Measurements from ENCODE around the gene VAV2.

The VAV2 gene

DNA sequence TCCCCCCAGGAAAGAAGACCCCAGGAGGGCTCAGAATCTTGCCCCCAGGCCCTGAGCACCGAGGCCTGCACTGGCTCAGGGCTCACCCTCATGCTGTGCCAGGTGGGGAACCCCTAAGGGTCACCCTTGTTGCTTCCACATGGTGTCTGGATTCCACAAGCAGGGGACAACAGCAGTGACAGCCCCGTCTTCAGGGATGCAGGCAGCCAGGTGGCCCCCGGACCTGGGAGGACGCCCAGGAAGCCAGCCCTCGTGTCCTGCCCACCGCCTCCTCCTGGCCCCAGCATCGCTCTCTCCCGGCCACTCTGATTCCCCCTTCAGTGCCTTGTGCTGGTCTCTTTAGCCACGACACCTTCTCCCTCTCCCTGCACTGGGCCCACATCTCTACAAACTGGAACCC is 194.0 kb downstream of the VAV2 start:
- TF ChIP-seq, protein P1, sequence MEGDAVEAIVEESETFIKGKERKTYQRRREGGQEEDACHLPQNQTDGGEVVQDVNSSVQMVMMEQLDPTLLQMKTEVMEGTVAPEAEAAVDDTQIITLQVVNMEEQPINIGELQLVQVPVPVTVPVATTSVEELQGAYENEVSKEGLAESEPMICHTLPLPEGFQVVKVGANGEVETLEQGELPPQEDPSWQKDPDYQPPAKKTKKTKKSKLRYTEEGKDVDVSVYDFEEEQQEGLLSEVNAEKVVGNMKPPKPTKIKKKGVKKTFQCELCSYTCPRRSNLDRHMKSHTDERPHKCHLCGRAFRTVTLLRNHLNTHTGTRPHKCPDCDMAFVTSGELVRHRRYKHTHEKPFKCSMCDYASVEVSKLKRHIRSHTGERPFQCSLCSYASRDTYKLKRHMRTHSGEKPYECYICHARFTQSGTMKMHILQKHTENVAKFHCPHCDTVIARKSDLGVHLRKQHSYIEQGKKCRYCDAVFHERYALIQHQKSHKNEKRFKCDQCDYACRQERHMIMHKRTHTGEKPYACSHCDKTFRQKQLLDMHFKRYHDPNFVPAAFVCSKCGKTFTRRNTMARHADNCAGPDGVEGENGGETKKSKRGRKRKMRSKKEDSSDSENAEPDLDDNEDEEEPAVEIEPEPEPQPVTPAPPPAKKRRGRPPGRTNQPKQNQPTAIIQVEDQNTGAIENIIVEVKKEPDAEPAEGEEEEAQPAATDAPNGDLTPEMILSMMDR (IDR thresholded peaks at IDR 0.05; ENCODE audit: low read depth, low read length, missing control alignments) = no peak
- no peak for DNase-seq (ENCODE audit: low read depth)
- no peak overlapping the region for H3K4me3 ChIP-seq (ENCODE audit: low read depth, low read length)
- in situ Hi-C loops (cut with HindIII; ENCODE audit: low sequenced_read_pairs) = no loop called here

DNA sequence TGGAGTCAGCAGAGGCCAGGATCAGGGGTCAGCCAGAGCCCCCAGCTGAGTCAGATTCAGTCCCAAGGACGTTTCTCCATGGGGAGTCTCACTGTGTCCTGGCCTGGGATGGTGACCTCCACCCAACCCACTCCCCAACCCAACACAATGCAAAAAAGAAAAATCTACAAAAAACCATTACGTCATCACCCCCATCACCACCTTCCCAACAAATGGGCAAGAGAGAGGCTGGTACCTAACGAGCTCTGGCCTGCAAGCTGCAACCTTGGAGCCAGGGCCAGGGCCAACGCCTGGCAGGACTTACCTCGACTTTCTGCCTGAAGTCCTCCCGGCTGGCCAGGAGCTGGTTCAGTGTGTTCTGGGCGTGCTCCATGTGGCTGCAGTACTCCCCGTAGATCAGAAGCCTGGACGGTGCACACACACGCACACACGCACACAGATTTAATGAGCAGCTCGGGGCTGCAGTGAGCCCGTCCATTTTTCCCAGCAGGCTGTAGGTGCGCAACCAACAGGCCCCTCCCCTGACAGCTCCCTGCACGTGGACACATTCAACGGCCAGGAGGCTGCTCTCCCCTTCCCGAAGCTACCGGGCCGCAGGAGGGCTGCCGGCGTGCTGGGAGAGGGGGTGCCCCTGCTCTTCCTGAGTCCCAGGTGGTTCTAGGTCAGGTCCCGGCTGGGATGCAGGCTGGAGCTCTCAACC is 194.6 kb downstream of the VAV2 start:
- no peak overlapping the region for H3K4me3 ChIP-seq (ENCODE audit: low read depth, low read length)
- TF ChIP-seq, protein P1 (IDR thresholded peaks at IDR 0.05; ENCODE audit: low read depth, low read length, missing control alignments) = no peak
- DNase-seq (ENCODE audit: low read depth) = no peak
- in situ Hi-C loops (cut with HindIII; ENCODE audit: low sequenced_read_pairs) = no loop called here

DNA sequence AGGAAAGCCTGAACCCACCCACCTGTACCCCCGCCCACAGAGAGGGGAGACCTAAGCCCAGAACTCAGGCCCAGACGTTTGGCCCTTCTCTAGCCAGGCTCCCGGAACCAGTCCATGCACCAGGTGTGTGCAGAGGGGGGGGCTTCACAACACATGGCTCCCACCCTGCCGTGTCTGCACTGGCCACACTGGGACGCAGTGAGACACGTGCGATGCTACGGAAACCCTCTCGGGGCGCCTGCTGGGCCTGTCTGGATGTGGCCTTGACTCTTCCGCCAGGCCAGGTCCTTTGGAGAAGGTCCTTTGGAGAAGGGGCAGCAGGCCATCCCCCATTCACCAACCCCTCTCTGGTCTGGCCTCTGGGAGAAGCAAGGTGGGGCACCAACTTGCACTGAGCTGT is 195.6 kb downstream of the VAV2 start:
- in situ Hi-C loops (cut with HindIII; ENCODE audit: low sequenced_read_pairs) = no loop called here
- TF ChIP-seq, protein P1 (IDR thresholded peaks at IDR 0.05; ENCODE audit: low read depth, low read length, missing control alignments) = no peak
- no peak for DNase-seq (ENCODE audit: low read depth)
- no peak overlapping the region for H3K4me3 ChIP-seq (ENCODE audit: low read depth, low read length)

DNA sequence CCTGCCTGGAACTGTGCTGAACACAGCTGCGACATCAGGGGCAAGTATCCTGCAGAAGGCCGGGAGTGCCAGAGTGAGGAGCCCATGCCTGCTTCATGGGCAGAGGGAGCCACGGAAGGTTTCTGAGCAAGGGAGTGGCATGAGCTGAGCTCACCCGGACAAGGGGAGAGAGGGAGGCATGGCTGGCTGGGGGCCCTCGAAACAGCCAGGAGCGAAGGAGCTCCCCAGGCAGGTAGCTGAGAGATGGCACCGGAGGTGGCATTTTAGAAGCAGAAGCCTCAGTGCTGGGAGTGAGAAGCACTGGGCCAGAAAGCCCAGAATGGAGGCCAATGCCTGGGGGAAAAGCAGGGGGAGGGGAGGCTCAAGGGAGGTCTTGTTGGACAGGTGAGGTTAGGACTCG is 197.1 kb downstream of the VAV2 start:
- in situ Hi-C loops (cut with HindIII; ENCODE audit: low sequenced_read_pairs) = no loop called here
- no peak overlapping the region for H3K4me3 ChIP-seq (ENCODE audit: low read depth, low read length)
- TF ChIP-seq, protein P1 (IDR thresholded peaks at IDR 0.05; ENCODE audit: low read depth, low read length, missing control alignments) = no peak
- DNase-seq (ENCODE audit: low read depth) = no peak

DNA sequence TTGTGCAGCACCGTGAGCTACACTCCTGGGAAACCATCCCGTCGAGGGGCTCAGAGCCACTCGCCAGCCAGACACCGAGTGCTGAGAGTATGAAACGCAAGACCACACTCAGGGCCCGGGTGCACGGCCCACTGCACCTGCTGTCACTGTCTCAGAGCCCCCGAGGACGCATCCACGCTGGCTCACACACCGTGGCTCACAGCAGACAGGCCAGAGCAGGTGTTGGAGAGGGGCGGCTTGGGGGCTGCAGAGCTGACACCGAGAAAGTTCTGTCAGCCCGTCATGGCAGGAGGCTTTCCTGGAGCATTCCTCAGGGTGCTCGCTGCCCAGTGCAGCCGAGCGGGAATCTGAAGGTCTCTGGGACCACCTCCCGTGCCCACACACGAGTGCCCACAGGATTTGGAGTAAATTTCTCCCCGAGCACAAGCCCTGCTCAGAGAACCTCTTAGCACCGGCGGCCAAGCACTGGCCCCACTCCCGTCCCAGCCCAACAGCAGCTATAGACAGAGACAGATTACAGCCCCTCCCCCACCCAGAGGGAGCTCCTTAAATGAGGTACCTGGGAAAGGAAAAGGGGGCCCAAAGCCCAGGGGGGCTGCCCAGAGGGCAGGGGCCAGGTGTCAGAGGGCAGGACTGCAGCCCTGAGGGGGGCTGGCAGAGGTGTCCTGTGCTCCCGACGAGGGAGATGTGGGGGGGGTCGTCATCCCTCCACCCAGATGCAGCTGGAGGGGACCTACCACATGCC is 197.9 kb downstream of the VAV2 start:
- DNase-seq (ENCODE audit: low read depth) = no peak
- H3K4me3 ChIP-seq (ENCODE audit: low read depth, low read length) = no peak overlapping the region
- TF ChIP-seq, protein P1 (IDR thresholded peaks at IDR 0.05; ENCODE audit: low read depth, low read length, missing control alignments) = no peak
- in situ Hi-C loops (cut with HindIII; ENCODE audit: low sequenced_read_pairs) = no loop called here

DNA sequence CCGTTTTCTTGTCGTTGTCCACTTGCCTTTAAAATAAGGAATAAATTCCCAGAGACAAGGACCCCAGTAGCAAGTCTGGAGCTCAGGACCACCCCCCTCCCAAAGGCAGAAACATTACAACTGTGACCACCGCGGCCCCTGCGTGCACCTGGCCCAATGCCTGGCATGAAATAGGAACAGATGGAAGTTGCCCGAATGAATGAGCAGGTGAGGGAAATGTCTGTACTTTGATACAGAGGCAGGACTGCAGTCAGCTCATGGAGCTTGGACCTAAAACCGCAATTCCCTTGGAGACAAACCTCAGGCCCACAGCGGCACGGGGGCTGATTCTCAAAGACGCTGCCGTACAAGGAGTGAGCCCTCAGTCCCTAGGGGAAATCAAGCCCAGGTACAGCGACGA is 198.7 kb downstream of the VAV2 start:
- no peak overlapping the region for H3K4me3 ChIP-seq (ENCODE audit: low read depth, low read length)
- in situ Hi-C loops (cut with HindIII; ENCODE audit: low sequenced_read_pairs) = no loop called here
- DNase-seq (ENCODE audit: low read depth) = no peak
- TF ChIP-seq, protein P1 (IDR thresholded peaks at IDR 0.05; ENCODE audit: low read depth, low read length, missing control alignments) = no peak

Data from astrocyte of the cerebellum (primary cell).